Muscle layer of colon (tissue), 2 donors: ENCODE data around the gene SLC7A7.
"Not testable (repeated sequence)": the region's sequence is repeated elsewhere in the genome, so short reads cannot be mapped to it uniquely, and the experiment has no call there.

ENCODE experiments used
- H3K27ac ChIP-seq: one replicate; pipeline ENCODE4 v1.7.0; 2013; ENCODE audit warnings: low read depth, mild to moderate bottlenecking, low read length, moderate library complexity
- H3K27me3 ChIP-seq, 2 donors: one replicate each; pipeline ENCODE4 v1.7.0; 2013; ENCODE audit warnings: low read length in 2 of 2, mild to moderate bottlenecking in 2 of 2; ENCODE audit not compliant: insufficient read depth in 2 of 2, control insufficient read depth in 1 of 2
- H3K36me3 ChIP-seq: one replicate; pipeline ENCODE4 v1.7.0; 2013; ENCODE audit warnings: mild to moderate bottlenecking, low read length; ENCODE audit not compliant: insufficient read depth
- H3K4me1 ChIP-seq: one replicate; pipeline ENCODE4 v1.7.0; 2013; ENCODE audit warnings: mild to moderate bottlenecking, low read length; ENCODE audit not compliant: insufficient read depth
- H3K4me3 ChIP-seq, 2 donors: one replicate each; pipeline ENCODE4 v1.7.0; 2013; ENCODE audit warnings: low read length in 2 of 2, low read depth in 1 of 2, mild to moderate bottlenecking in 1 of 2, moderate library complexity in 1 of 2
- H3K9ac ChIP-seq: one replicate; pipeline ENCODE4 v1.7.0; 2013; ENCODE audit warnings: low read length
- H3K9me3 ChIP-seq: one replicate; pipeline ENCODE4 v1.7.0; 2013; ENCODE audit warnings: mild to moderate bottlenecking, low read length
- donor health status: abdominal sarcoma.
- donor health status: Adenocarcinoma of cecum.

The SLC7A7 gene

DNA sequence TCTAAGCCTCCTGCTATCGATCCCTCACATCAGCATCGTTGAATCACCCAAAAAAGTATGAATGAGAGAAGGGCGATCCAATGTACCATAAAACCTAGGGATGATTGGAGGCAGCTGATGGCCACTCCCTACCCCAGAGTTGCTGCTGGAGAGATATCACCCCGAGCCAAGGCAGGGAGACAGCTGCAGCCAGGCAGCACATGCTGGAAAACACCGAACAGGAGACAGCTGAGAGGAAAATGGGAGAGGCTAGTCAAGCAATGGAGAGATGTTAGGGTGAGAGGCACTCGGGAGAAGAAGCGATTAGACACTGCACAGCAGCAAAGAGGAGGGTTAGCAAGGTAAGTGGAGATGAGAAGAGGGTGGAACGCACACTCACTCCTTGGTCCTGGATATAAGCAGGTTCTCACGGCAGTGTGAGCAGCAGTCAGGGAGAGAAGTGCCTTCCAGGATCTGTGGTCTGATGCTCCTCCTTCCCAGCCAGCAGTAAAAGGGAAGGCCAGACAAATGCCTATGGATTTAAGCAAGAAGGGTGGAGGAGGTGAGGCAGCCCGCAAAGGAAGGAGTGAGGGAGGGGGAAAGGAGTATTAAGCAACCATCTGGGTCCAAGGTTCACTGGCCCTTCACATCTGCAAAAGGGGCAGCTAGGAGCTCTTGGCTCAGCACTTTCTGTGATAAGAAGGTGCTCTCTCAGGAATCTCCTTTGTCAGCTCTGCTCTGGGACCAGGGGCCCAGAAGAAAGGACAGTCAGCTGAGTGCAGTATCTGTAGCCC, at the start of gene SLC7A7:
SLC7A7 (minus strand) TSS at position 495 of the 773 bp plus-strand sequence. CDS start 2,037 bp downstream, outside the sequence.
- Histone ChIP-seq H3K4me1 (peaks cover 13% of the 10 kb centered on the region), H3K4me3 (peak within 1 kb of the TSS in 1 of 2 donors; percentile 23), H3K9ac (no peak within 1 kb of the TSS), H3K27ac (no peak within 1 kb of the TSS), H3K36me3 (no peaks in the 10 kb centered on the region), H3K27me3 (no peaks in the 10 kb centered on the region), H3K9me3 (no peaks in the 10 kb centered on the region)

DNA sequence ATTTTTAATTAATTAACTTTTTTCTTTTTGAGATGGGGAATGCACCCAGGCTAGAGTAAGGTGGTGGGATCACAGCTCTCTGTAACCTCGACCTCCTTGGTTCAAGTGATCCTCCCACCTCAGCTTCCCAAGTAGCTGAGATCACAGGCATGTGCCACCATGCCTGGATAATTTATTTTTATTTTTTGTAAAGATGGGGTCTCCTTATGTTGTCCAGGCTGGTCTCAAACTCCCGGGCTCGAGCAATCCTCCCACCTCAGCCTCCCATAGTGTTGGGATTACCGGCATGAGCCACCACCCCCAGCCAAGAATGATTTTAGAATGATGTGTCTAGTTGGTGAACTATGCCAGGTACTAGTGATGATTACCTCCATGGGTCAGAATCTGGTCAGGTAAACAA, 49.7 kb upstream of the SLC7A7 start:
- Histone ChIP-seq H3K4me1 (no peaks in the 10 kb centered on the region), H3K36me3 (no peaks in the 10 kb centered on the region), H3K9me3 (no peaks in the 10 kb centered on the region), H3K9ac (no peak overlapping the region), H3K4me3 (no peak overlapping the region), H3K27me3 (no peaks in the 10 kb centered on the region), H3K27ac (no peak overlapping the region)

DNA sequence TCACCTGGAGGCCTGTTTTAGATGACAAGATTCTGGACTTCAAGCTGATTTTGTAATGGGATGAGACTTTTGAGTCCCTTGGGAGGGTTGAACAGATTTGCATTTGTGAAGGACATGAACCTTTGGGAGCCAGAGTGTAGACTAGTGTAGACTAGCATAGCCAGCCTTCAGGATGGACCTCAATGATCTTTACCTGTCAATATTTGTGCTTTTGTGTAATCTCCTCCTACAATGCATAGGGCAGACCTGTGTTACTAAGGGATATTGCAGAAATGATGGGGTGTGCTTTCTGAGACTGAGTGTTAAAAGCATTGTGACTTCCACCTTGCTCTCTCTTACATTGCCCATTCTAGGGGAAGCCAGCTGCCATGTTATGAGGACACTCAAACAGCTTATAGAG, 46.4 kb upstream of the SLC7A7 start:
- Histone ChIP-seq H3K27ac (no peak overlapping the region), H3K4me3 (no peak overlapping the region), H3K36me3 (no peaks in the 10 kb centered on the region), H3K4me1 (no peaks in the 10 kb centered on the region), H3K9ac (no peak overlapping the region), H3K9me3 (no peaks in the 10 kb centered on the region), H3K27me3 (no peaks in the 10 kb centered on the region)

GRCh38 chr14:22860377-22860776, 45.1 kb upstream of the SLC7A7 start:
- H3K9me3 ChIP-seq, H3K27ac ChIP-seq, H3K36me3 ChIP-seq, H3K27me3 ChIP-seq, H3K9ac ChIP-seq, H3K4me3 ChIP-seq, H3K4me1 ChIP-seq: not testable (repeated sequence)

GRCh38 chr14:22856428-22856827, 41.2 kb upstream of the SLC7A7 start:
- no peak overlapping the region for H3K27ac ChIP-seq
- no peaks in the 10 kb centered on the region for H3K9me3 ChIP-seq
- no peak overlapping the region for H3K4me3 ChIP-seq
- peaks cover 13% of the 10 kb centered on the region for H3K4me1 ChIP-seq
- no peaks in the 10 kb centered on the region for H3K27me3 ChIP-seq
- no peaks in the 10 kb centered on the region for H3K36me3 ChIP-seq
- no peak overlapping the region for H3K9ac ChIP-seq

DNA sequence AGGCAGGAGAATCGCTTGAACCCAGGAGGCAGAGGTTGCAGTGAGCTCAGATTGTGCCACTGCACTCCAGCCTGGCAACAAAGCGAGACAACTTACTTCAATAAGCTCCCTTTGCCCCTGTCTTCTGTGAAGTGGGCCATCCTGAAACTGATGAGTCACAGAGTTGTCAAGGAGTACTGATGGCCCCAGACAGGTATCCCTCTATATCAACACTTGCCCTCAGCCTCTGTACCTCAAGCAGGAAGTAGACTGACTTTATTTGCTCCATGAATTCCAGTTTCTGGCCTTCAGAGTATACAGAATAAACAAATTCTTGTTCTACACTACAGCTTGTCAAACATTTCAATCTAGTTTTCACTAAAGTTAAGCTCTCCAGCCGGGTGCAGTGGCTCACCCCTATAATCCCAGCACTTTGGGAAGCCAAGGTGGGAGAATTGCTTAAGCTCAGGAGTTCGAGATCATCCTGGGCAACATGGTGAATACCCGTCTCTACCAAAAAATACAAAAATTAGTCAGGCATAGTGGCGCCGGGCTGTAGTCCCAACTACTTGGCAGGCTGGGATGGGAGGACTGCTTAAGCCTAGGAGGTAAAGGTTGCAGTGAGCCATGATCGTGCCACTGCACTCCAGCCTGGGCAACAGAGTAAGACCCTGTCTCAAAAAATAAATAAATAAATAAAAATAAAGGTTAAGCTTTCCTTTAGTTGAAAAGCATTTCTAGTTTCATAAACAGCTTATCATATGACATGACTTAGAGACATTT, 39.9 kb upstream of the SLC7A7 start:
- no peak overlapping the region for H3K9ac ChIP-seq
- peaks cover 26% of the 10 kb centered on the region for H3K4me1 ChIP-seq
- H3K36me3 ChIP-seq, result no peaks in the 10 kb centered on the region
- H3K27me3 ChIP-seq, result no peaks in the 10 kb centered on the region
- H3K27ac ChIP-seq, result no peak overlapping the region
- no peak overlapping the region for H3K4me3 ChIP-seq
- no peaks in the 10 kb centered on the region for H3K9me3 ChIP-seq

GRCh38 chr14:22854296-22854695, 39.1 kb upstream of the SLC7A7 start:
- not testable (repeated sequence) for H3K9ac ChIP-seq

GRCh38 chr14:22852940-22853767, 37.9 kb upstream of the SLC7A7 start:
- no peaks in the 10 kb centered on the region for H3K9me3 ChIP-seq
- peak overlapping the region; percentile 66 for H3K27ac ChIP-seq
- H3K4me1 ChIP-seq, result peaks cover 46% of the 10 kb centered on the region
- H3K36me3 ChIP-seq, result no peaks in the 10 kb centered on the region
- H3K4me3 ChIP-seq, result peak overlapping the region; percentile 40 to 60
- peak overlapping the region; percentile 68 for H3K9ac ChIP-seq
- H3K27me3 ChIP-seq, result no peaks in the 10 kb centered on the region

More at GRCh38 chr14:22854296-22854695, 39.1 kb upstream of the SLC7A7 start:
- not testable (repeated sequence) for H3K4me3 ChIP-seq, H3K27ac ChIP-seq, H3K27me3 ChIP-seq, H3K36me3 ChIP-seq, H3K9me3 ChIP-seq
- peaks cover 35% of the 10 kb centered on the region for H3K4me1 ChIP-seq

DNA sequence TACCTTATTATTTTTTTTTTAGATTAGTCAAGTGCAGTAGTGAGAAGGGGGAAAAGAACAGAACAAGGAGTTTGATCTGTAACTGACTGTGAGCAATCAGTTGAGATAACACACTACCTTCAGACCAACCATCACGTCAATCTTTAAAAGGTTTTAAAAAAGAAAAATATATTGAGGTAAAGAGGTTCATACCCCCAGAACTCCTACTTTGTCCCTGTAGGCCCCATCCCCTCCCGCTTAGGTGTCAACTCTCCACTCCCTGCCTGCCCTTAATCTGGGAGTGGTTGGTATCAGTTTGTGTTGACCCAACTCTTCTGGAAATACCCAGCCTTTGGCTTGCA, 37.3 kb upstream of the SLC7A7 start:
- peak overlapping the region; percentile 66 for H3K27ac ChIP-seq
- no peaks in the 10 kb centered on the region for H3K27me3 ChIP-seq
- no peak overlapping the region for H3K9ac ChIP-seq
- H3K9me3 ChIP-seq, result no peaks in the 10 kb centered on the region
- H3K36me3 ChIP-seq, result no peaks in the 10 kb centered on the region
- peak overlapping the region in 1 of 2 donors; percentile 60 for H3K4me3 ChIP-seq
- peaks cover 52% of the 10 kb centered on the region for H3K4me1 ChIP-seq

DNA sequence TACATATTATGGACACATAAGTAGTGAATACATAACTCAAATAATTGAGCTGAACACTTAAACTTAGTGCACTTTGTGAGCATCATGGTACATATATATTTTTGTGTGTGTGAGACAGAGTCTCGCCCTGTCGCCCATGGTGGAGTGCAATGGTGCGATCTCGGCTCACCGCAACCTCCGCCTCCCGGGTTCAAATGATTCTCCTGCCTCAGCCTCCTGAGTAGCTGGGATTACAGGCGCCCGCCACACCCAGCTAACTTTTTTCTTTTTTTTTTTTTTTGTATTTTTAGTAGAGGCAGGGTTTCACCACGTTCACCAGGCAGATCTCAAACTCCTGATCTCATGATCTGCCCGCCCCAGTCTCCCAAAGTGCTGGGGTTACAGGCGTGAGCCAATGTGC, 36.9 kb upstream of the SLC7A7 start:
- not testable (repeated sequence) for H3K27me3 ChIP-seq, H3K9ac ChIP-seq, H3K4me3 ChIP-seq, H3K9me3 ChIP-seq, H3K36me3 ChIP-seq
- peaks cover 53% of the 10 kb centered on the region for H3K4me1 ChIP-seq
- H3K27ac ChIP-seq, result peak overlapping the region; percentile 66
